K562 (cell line): ENCODE results near the gene EVA1A. TPM values are rescaled to one million over a fixed set of nuclear protein-coding genes. Genes with fewer than 3 reads are reported as not detected.

Experiments used
- ATAC-seq: fragments of 200-7000 bp; cut with Tn5 transposase; 3 replicates; pipeline ENCODE4 v1.9.1; 2020; ENCODE audit warnings: moderate library complexity
- BruUV-seq: library from RNA; stranded (reverse); fragments of 400-500 nt; replicated peaks from 2 replicates; lab custom pipeline; 2021; lab: Mats Ljungman, UMichigan
- CTCF ChIA-PET: fragments of 300-600 bp; formaldehyde crosslinking; extraction: SDS; loops from one replicate; lab custom pipeline; 2021; ENCODE audit warnings: low intra/inter-chr PET ratio; lab: Yijun Ruan, JAX
- POLR2A ChIA-PET: fragments of 300-600, 350-650 bp; sonication (Branson Sonifier 250); formaldehyde crosslinking; extraction: SDS; loops from one replicate; lab custom pipeline; 2021; ENCODE audit warnings: antibody characterized with exemption, inconsistent platforms; lab: Yijun Ruan, JAX
- DNase-seq, 4 experiments: peaks; one replicate each; pipeline versions ENCODE4 v3.0.0 to v3.0.0-alpha.2; 2011 to 2018; ENCODE audit warnings: low spot score in 3 of 4, mixed read lengths in 3 of 4; ENCODE audit errors: extremely low read depth in 1 of 4
- FAIRE-seq: peaks from 2 replicates; lab custom pipeline; 2011; peaks lifted over from hg19 to GRCh38; lab: Jason Lieb, UNC
- H2AFZ ChIP-seq: 2 replicates; pipeline ENCODE4 v1.6.0; 2011; ENCODE audit warnings: low read depth, low read length, control low read depth, inconsistent platforms
- H3K27ac ChIP-seq: fragments of 200-600 bp; 3 replicates; pipeline ENCODE4 v1.8.0; 2011; ENCODE audit warnings: low read depth, mild to moderate bottlenecking, control low read depth, inconsistent platforms, low read length, moderate library complexity, mixed read lengths; ENCODE audit errors: extremely low read depth
- H3K27me3 ChIP-seq, 2 experiments: fragments of 300-600 bp in 1 of 2; 2 replicates in 1 of 2; 3 replicates in 1 of 2; pipeline versions ENCODE4 v1.6.0 to v1.8.0; 2011; ENCODE audit warnings: inconsistent platforms in 2 of 2, low read length in 2 of 2, mild to moderate bottlenecking in 1 of 2, mixed read lengths in 1 of 2, moderate library complexity in 1 of 2; ENCODE audit not compliant: control insufficient read depth in 2 of 2, insufficient read depth in 2 of 2
- H3K36me3 ChIP-seq: fragments of 300-600 bp; 3 replicates; pipeline ENCODE4 v1.8.0; 2011; ENCODE audit warnings: mild to moderate bottlenecking, low read length, inconsistent platforms; ENCODE audit not compliant: control insufficient read depth, insufficient read depth
- H3K4me1 ChIP-seq, 2 experiments: fragments of 200-600 bp in 1 of 2; replicated peaks in 1 of 2; 2 replicates in 1 of 2; 3 replicates in 1 of 2; pipeline versions ENCODE4 v1.5.1 to v1.8.0; 2011; ENCODE audit warnings: inconsistent platforms in 2 of 2, low read length in 2 of 2, mild to moderate bottlenecking in 1 of 2, mixed read lengths in 1 of 2, moderate library complexity in 1 of 2; ENCODE audit not compliant: control insufficient read depth in 2 of 2, insufficient read depth in 2 of 2
- H3K4me2 ChIP-seq: 2 replicates; pipeline ENCODE4 v1.6.1; 2011; ENCODE audit warnings: low read length, control low read depth, inconsistent platforms, mixed read lengths; ENCODE audit not compliant: insufficient read depth
- H3K4me3 ChIP-seq: fragments of 200-600 bp; sonication (generic), shearing (Covaris generic); 2 replicates; pipeline ENCODE4 v1.5.1; 2016; ENCODE audit warnings: control low read depth, inconsistent platforms
- H3K79me2 ChIP-seq: fragments of 200-600 bp; 3 replicates; pipeline ENCODE4 v1.8.0; 2011; ENCODE audit warnings: low read length, inconsistent platforms; ENCODE audit not compliant: control insufficient read depth, insufficient read depth
- H3K9ac ChIP-seq, 2 experiments: 2 replicates each; pipeline versions ENCODE4 v1.6.0 to v1.6.1; 2011; ENCODE audit warnings: low read depth in 2 of 2, low read length in 2 of 2, control low read depth in 1 of 2, inconsistent platforms in 1 of 2, mild to moderate bottlenecking in 1 of 2, mixed read lengths in 1 of 2; ENCODE audit not compliant: insufficient read depth in 1 of 2
- H3K9me1 ChIP-seq: one replicate; pipeline ENCODE4 v1.6.0; 2011; ENCODE audit warnings: inconsistent platforms, mild to moderate bottlenecking, low read length, moderate library complexity; ENCODE audit not compliant: control insufficient read depth, insufficient read depth
- H3K9me3 ChIP-seq: replicated peaks from 2 replicates; pipeline ENCODE4 v1.5.1; 2011; ENCODE audit warnings: low read depth, low read length, inconsistent platforms; ENCODE audit not compliant: control insufficient read depth, insufficient read depth
- H4K20me1 ChIP-seq: replicated peaks from 2 replicates; pipeline ENCODE4 v1.6.1; 2011; ENCODE audit warnings: low read length, inconsistent platforms, mixed read lengths; ENCODE audit not compliant: control insufficient read depth, insufficient read depth
- CTBP1 ChIP-seq: fragments of 450-650 bp; IDR thresholded peaks from 2 replicates; pipeline ENCODE4 v1.6.1; 2016; ENCODE audit warnings: borderline replicate concordance
- GTF3C2 ChIP-seq: IDR thresholded peaks from 3 replicates; pipeline ENCODE4 v1.6.1; 2011; ENCODE audit warnings: borderline replicate concordance, mild to moderate bottlenecking, moderate library complexity; ENCODE audit not compliant: insufficient read length; ENCODE audit errors: extremely low read depth
- HCFC1 ChIP-seq: IDR thresholded peaks from 2 replicates; pipeline ENCODE4 v1.6.1; 2012; ENCODE audit warnings: low read depth, low read length, improper control_type of control experiment
- WGBS: fragments of 100-300 bp; shearing (Covaris generic); methylation state at CpG from one replicate; pipeline ENCODE4 v1.1.6; 2016; ENCODE audit warnings: low coverage, mixed read lengths; ENCODE audit not compliant: insufficient coverage; ENCODE audit errors: missing lambda C conversion rate; 5-methylcytosine and 5-hydroxymethylcytosine counted together
- in situ Hi-C: fragments of 300-500 bp; cut with MboI; formaldehyde crosslinking; loops from 4 replicates; pipeline ENCODE4 v1.15.0; 2018; ENCODE audit warnings: inconsistent platforms, mixed read lengths
- intact Hi-C: fragments of 100-400 bp; cut with micrococcal nuclease; formaldehyde crosslinking; loops from 2 replicates; pipeline ENCODE4 v1.14.2; 2022
- polyA plus RNA-seq, 8 experiments: library from polyadenylated mRNA; depleted of rRNA in 4 of 8; stranded (reverse) in 5 of 8; unstranded in 3 of 8; fragments of >200 nt; fragmentation: Nextera tagmentation in 2 of 8; fragmentation: Illumina TruSeq in 1 of 8; extraction: Ambion mirVana in 2 of 8; extraction: Trizol in 1 of 8; gene quantifications; 2 replicates each; pipeline versions ENCODE4 v1.2.1 to v1.2.3, GENCODE V29; 2011 to 2014; ENCODE audit warnings: inconsistent platforms in 1 of 8, missing spikeins in 1 of 8
- total RNA-seq, 7 experiments: library from RNA; depleted of rRNA in 6 of 7; stranded (reverse); fragments of >200 nt in 6 of 7; fragmentation: Illumina TruSeq in 2 of 7; extraction: Trizol in 2 of 7; gene quantifications; 2 replicates each; pipeline versions ENCODE4 v1.2.1 to v1.2.3, GENCODE V29; 2011 to 2021; ENCODE audit warnings: low replicate concordance in 1 of 7

EVA1A gene
- total and polyA plus RNA-seq, 9 of the 15 experiments (the other 6 are each of a cell fraction or from before 2014, with no cell fraction given): not detected

- in situ Hi-C loops: no loop called here
- no TSS peak for BruUV-seq
- H3K27ac ChIP-seq: no peak overlapping the region
- FAIRE-seq (no peak), ATAC-seq (no peak), DNase-seq (no peak)
- TF ChIP-seq GTF3C2 (no peak), CTBP1 (no peak), HCFC1 (no peak)
- no peak overlapping the region for H3K4me3 ChIP-seq
- no peak overlapping the region for H3K9ac ChIP-seq
- CTCF ChIA-PET: no interaction called here
- no peaks in the 10 kb centered on the region for H4K20me1 ChIP-seq
- H3K4me1 ChIP-seq: no peaks in the 10 kb centered on the region
- 4% methylated on average over 6 of the region's 6 CpGs for WGBS
- no peak overlapping the region for H3K4me2 ChIP-seq
- POLR2A ChIA-PET: interaction anchor here (0.6 kb wide), 1 partner anchor 13 kb away, joined by 3 read pairs; no protein-coding TSS in a partner anchor
- H3K79me2 ChIP-seq: no peaks in the 10 kb centered on the region
- H3K9me1 ChIP-seq: no peaks in the 10 kb centered on the region
- H2AFZ ChIP-seq: no peak overlapping the region
- H3K9me3 ChIP-seq: no peaks in the 10 kb centered on the region
- H3K36me3 ChIP-seq: no peaks in the 10 kb centered on the region
- intact Hi-C loops: no loop called here
- H3K27me3 ChIP-seq: no peaks in the 10 kb centered on the region; a peak in 1 of 5 replicates
These were observed 21.9 kb downstream of the EVA1A start for GRCh38 chr2:75538521-75539490.
